ENCODE measurements around the gene BRS3. TPM values are rescaled to one million over a fixed set of nuclear protein-coding genes. Genes with fewer than 3 reads are reported as not detected.

The BRS3 gene
- total and polyA plus RNA-seq, 10 of the 15 experiments (the other 5 are each of a cell fraction or from before 2014, with no cell fraction given), result not detected

DNA sequence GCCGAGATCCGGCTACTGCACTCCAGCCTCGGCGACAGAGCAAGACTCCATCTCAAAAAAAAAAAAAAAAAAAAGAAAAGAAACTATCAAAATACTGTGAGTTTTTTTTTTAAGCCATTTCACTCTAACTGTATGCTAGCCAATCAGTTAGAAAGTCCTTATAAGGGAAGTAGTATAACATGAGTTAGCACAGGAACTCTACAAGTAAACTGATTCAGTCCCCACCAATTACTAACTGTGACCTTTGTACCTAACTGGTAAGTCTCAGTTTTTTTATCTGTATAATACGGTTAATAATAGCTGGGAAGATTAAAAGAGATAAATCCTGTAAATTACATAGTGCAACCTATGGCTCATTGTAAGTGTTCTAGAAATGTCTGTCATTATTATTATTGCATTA is 35.1 kb upstream of the BRS3 start:
- H3K27me3 ChIP-seq (replicated peaks in 1 of 2; ENCODE audit: control insufficient read depth in 2 of 2, insufficient read depth in 2 of 2, low read length in 1 of 2), result no peaks in the 10 kb centered on the region; a peak in 1 of 4 replicates
- H2AFZ ChIP-seq (ENCODE audit: control insufficient read depth, low read depth, low read length), result no peak overlapping the region
- no peaks in the 10 kb centered on the region for H3K36me3 ChIP-seq (ENCODE audit: control insufficient read depth in 2 of 2, insufficient read depth in 2 of 2, low read length in 1 of 2)
- in situ Hi-C loops (cut with MboI) (no loop called here), intact Hi-C loops (cut with micrococcal nuclease; ENCODE audit: unreplicated experiment) (no loop called here)
- WGBS (ENCODE audit: insufficient coverage, insufficient replicate concordance, low lambda C conversion rate, missing lambda C conversion rate), result 58% methylated on average over 3 of the region's 5 CpGs
- POLR2A ChIA-PET, result no interaction called here
- H3K9me3 ChIP-seq (replicated peaks; ENCODE audit: control insufficient read depth, insufficient read depth, low read length), result no peaks in the 10 kb centered on the region
- RAD21 ChIA-PET (ENCODE audit: unreplicated experiment), result no interaction called here
- no peaks in the 10 kb centered on the region for H3K79me2 ChIP-seq (ENCODE audit: control insufficient read depth, insufficient read depth, low read length)
- no peak for ATAC-seq
- no peak overlapping the region for H3K27ac ChIP-seq (ENCODE audit: control insufficient read depth, insufficient read depth)
- SMC1A ChIA-PET (ENCODE audit: uncharacterized antibody, unreplicated experiment), result no interaction called here
- DNase-seq (ENCODE audit: low read depth, low spot score), result no peak
- BruUV-seq (replicated peaks), result no TSS peak
- no peak for TF ChIP-seq SMC3 (IDR thresholded peaks at IDR 0.05; ENCODE audit: borderline replicate concordance, low read length)
- TF ChIP-seq RAD21 (IDR thresholded peaks at IDR 0.05; ENCODE audit: insufficient read depth, low read depth, low read length), result no peak
- TF ChIP-seq GATAD2B (conservative IDR thresholded peaks at IDR 0.05; ENCODE audit: low read depth), result no peak
- no peak for TF ChIP-seq NFYB (IDR thresholded peaks at IDR 0.05; ENCODE audit: insufficient read depth, low read depth, low read length)
- TF ChIP-seq BMI1 (IDR thresholded peaks at IDR 0.05; ENCODE audit: borderline replicate concordance), result no peak
- no peak overlapping the region for H3K9ac ChIP-seq (ENCODE audit: control insufficient read depth, insufficient read depth, low read length)
- CTCF ChIA-PET, result no interaction called here
- FAIRE-seq, result no peak
- no peaks in the 10 kb centered on the region for H3K4me1 ChIP-seq (ENCODE audit: control insufficient read depth, insufficient read depth, low read length)
- H3K4me2 ChIP-seq (ENCODE audit: control insufficient read depth, insufficient read depth), result no peak overlapping the region
- H4K20me1 ChIP-seq (ENCODE audit: control insufficient read depth, insufficient read depth), result no peaks in the 10 kb centered on the region
- no peak overlapping the region for H3K4me3 ChIP-seq

GRCh38 chrX:136453114-136453513 is 34.6 kb upstream of the BRS3 start:
- SMC1A ChIA-PET (ENCODE audit: uncharacterized antibody, unreplicated experiment), result no interaction called here
- no peak for DNase-seq (ENCODE audit: low read depth, low spot score)
- no peak overlapping the region for H3K27ac ChIP-seq (ENCODE audit: control insufficient read depth, insufficient read depth)
- H3K9ac ChIP-seq (ENCODE audit: control insufficient read depth, insufficient read depth, low read length), result no peak overlapping the region
- ATAC-seq, result no peak
- H4K20me1 ChIP-seq (ENCODE audit: control insufficient read depth, insufficient read depth), result no peaks in the 10 kb centered on the region
- intact Hi-C loops (cut with micrococcal nuclease; ENCODE audit: unreplicated experiment) (no loop called here), in situ Hi-C loops (cut with MboI) (no loop called here)
- no peak overlapping the region for H2AFZ ChIP-seq (ENCODE audit: control insufficient read depth, low read depth, low read length)
- 6% methylated on average over 1 of the region's 1 CpG for WGBS (ENCODE audit: insufficient coverage, insufficient replicate concordance, low lambda C conversion rate, missing lambda C conversion rate)
- FAIRE-seq, result no peak
- CTCF ChIA-PET, result no interaction called here
- no peaks in the 10 kb centered on the region for H3K9me3 ChIP-seq (replicated peaks; ENCODE audit: control insufficient read depth, insufficient read depth, low read length)
- no peaks in the 10 kb centered on the region; a peak in 1 of 4 replicates for H3K27me3 ChIP-seq (replicated peaks in 1 of 2; ENCODE audit: control insufficient read depth in 2 of 2, insufficient read depth in 2 of 2, low read length in 1 of 2)
- H3K4me2 ChIP-seq (ENCODE audit: control insufficient read depth, insufficient read depth), result no peak overlapping the region
- no peaks in the 10 kb centered on the region for H3K36me3 ChIP-seq (ENCODE audit: control insufficient read depth in 2 of 2, insufficient read depth in 2 of 2, low read length in 1 of 2)
- RAD21 ChIA-PET (ENCODE audit: unreplicated experiment), result no interaction called here
- H3K4me1 ChIP-seq (ENCODE audit: control insufficient read depth, insufficient read depth, low read length), result no peaks in the 10 kb centered on the region
- H3K79me2 ChIP-seq (ENCODE audit: control insufficient read depth, insufficient read depth, low read length), result no peaks in the 10 kb centered on the region
- BruUV-seq (replicated peaks), result no TSS peak
- no peak overlapping the region for H3K4me3 ChIP-seq
- POLR2A ChIA-PET, result no interaction called here
- TF ChIP-seq RELB (IDR thresholded peaks at IDR 0.05; ENCODE audit: low read depth) (no peak), CBX3 (IDR thresholded peaks at IDR 0.05; ENCODE audit: borderline replicate concordance, low read depth) (no peak), SREBF2 (IDR thresholded peaks at IDR 0.05; ENCODE audit: low read length) (no peak), TAF1 (IDR thresholded peaks at IDR 0.05; ENCODE audit: borderline replicate concordance, low read depth, low read length) (no peak), YY1 (IDR thresholded peaks at IDR 0.05; ENCODE audit: low read depth, low read length) (no peak), MTA3 (IDR thresholded peaks at IDR 0.05; ENCODE audit: borderline replicate concordance, low read length) (no peak), NR2C2 (IDR thresholded peaks at IDR 0.05; ENCODE audit: borderline replicate concordance, control insufficient read depth, insufficient read length, low read depth) (no peak), BRCA1 (IDR thresholded peaks at IDR 0.05; ENCODE audit: low read depth, low read length) (no peak), SMAD1 (IDR thresholded peaks at IDR 0.05; ENCODE audit: low read depth, partially characterized antibody) (no peak)
- TF ChIP-seq, protein P1, sequence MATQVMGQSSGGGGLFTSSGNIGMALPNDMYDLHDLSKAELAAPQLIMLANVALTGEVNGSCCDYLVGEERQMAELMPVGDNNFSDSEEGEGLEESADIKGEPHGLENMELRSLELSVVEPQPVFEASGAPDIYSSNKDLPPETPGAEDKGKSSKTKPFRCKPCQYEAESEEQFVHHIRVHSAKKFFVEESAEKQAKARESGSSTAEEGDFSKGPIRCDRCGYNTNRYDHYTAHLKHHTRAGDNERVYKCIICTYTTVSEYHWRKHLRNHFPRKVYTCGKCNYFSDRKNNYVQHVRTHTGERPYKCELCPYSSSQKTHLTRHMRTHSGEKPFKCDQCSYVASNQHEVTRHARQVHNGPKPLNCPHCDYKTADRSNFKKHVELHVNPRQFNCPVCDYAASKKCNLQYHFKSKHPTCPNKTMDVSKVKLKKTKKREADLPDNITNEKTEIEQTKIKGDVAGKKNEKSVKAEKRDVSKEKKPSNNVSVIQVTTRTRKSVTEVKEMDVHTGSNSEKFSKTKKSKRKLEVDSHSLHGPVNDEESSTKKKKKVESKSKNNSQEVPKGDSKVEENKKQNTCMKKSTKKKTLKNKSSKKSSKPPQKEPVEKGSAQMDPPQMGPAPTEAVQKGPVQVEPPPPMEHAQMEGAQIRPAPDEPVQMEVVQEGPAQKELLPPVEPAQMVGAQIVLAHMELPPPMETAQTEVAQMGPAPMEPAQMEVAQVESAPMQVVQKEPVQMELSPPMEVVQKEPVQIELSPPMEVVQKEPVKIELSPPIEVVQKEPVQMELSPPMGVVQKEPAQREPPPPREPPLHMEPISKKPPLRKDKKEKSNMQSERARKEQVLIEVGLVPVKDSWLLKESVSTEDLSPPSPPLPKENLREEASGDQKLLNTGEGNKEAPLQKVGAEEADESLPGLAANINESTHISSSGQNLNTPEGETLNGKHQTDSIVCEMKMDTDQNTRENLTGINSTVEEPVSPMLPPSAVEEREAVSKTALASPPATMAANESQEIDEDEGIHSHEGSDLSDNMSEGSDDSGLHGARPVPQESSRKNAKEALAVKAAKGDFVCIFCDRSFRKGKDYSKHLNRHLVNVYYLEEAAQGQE (IDR thresholded peaks at IDR 0.05; ENCODE audit: low read depth, low read length), result no peak

Data from GM12878 (cell line).